ENCODE data around the gene PYGM.

GRCh38 chr11:64728757-64729365, 30.9 kb downstream of the PYGM start:
- no peak for TF ChIP-seq CTCF (conservative IDR thresholded peaks at IDR 0.05; ENCODE audit: low read depth in 2 of 2)
- TF ChIP-seq EZH2 (IDR thresholded peaks at IDR 0.05; ENCODE audit: low read depth, unreplicated experiment) = no peak
- TF ChIP-seq, protein P1, sequence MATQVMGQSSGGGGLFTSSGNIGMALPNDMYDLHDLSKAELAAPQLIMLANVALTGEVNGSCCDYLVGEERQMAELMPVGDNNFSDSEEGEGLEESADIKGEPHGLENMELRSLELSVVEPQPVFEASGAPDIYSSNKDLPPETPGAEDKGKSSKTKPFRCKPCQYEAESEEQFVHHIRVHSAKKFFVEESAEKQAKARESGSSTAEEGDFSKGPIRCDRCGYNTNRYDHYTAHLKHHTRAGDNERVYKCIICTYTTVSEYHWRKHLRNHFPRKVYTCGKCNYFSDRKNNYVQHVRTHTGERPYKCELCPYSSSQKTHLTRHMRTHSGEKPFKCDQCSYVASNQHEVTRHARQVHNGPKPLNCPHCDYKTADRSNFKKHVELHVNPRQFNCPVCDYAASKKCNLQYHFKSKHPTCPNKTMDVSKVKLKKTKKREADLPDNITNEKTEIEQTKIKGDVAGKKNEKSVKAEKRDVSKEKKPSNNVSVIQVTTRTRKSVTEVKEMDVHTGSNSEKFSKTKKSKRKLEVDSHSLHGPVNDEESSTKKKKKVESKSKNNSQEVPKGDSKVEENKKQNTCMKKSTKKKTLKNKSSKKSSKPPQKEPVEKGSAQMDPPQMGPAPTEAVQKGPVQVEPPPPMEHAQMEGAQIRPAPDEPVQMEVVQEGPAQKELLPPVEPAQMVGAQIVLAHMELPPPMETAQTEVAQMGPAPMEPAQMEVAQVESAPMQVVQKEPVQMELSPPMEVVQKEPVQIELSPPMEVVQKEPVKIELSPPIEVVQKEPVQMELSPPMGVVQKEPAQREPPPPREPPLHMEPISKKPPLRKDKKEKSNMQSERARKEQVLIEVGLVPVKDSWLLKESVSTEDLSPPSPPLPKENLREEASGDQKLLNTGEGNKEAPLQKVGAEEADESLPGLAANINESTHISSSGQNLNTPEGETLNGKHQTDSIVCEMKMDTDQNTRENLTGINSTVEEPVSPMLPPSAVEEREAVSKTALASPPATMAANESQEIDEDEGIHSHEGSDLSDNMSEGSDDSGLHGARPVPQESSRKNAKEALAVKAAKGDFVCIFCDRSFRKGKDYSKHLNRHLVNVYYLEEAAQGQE (IDR thresholded peaks at IDR 0.05; ENCODE audit: unreplicated experiment) = no peak
- no peak for TF ChIP-seq POLR2AphosphoS5 (IDR thresholded peaks at IDR 0.05; ENCODE audit: low read depth)
- TF ChIP-seq, protein P2, sequence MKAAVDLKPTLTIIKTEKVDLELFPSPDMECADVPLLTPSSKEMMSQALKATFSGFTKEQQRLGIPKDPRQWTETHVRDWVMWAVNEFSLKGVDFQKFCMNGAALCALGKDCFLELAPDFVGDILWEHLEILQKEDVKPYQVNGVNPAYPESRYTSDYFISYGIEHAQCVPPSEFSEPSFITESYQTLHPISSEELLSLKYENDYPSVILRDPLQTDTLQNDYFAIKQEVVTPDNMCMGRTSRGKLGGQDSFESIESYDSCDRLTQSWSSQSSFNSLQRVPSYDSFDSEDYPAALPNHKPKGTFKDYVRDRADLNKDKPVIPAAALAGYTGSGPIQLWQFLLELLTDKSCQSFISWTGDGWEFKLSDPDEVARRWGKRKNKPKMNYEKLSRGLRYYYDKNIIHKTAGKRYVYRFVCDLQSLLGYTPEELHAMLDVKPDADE (IDR thresholded peaks at IDR 0.05) = no peak
- TF ChIP-seq EZH2phosphoT487 (IDR thresholded peaks at IDR 0.05; ENCODE audit: unreplicated experiment) = no peak
- TF ChIP-seq ZNF114 (CRISPR knock-in tag; IDR thresholded peaks at IDR 0.05) = no peak
- TF ChIP-seq STAT1 (IDR thresholded peaks at IDR 0.05; ENCODE audit: unreplicated experiment) = no peak
- TF ChIP-seq CREB1 (CRISPR knock-in tag; IDR thresholded peaks at IDR 0.05; ENCODE audit: low read depth) = no peak
- TF ChIP-seq ZNF331 (CRISPR knock-in tag; IDR thresholded peaks at IDR 0.05; ENCODE audit: low read depth) = no peak
- no peak for TF ChIP-seq JUNB (IDR thresholded peaks at IDR 0.05; ENCODE audit: unreplicated experiment)

Data from GM23338 (cell line).